ENCODE data around the gene SPINDOC.
A peak's percentile ranks its signal among the peaks of the same experiment; 100 is the strongest.
"Not testable (repeated sequence)": the region's sequence is repeated elsewhere in the genome, so short reads cannot be mapped to it uniquely, and the experiment has no call there.

Gene SPINDOC
- 15.4 to 17.3 reads per million in 2 experiments for total RNA-seq

- DNase-seq (ENCODE audit: low read depth), result peak; percentile 45
These were observed at the start of gene SPINDOC for GRCh38 chr11:63813035-63813562. Gene SPINDOC (plus strand): TSS chr11:63813456. CDS start chr11:63813687, 231 bp downstream.

DNA sequence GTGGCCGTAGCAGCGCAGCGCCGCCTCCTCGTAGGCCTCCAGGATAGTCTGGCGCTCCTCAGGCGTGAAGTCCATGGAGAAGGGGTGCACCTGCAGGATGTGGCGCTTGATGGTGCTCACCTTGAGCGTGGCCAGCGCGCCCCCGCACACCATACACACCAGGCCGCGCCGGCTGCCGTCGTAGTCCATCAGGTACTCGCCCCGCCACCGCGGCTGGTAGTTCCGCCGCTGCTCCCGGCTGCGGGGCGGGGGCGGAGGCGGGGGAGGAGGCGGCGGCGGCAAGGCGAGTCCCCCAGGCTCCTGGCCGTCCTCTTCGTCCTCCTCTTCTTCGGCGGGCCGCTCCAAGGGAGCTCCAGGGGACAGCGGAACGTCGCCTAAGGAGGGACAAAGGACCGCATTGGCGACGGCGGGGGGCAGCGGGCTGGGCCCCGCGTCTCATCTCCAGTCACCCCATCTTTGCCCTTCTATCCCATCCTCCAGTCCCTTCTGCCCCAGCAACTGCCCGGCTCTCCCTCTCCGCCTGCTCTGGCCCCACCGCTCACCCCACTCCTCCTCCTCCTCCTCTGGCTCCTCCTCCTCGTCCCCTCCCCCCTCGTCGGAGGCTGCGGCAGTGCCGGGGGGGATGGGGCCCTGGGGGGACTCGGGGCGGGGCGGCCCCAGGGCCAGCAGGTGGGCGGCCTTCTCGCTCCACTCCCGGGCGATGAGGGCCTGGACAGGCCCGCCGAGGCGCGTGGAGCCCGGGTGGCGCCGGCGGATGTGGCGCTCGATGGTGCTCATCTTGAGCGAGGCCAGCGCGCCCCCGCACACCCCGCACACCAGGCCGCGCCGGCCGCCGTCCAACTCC lies 49.5 kb upstream of the SPINDOC start:
- DNase-seq (ENCODE audit: low read depth), result no peak

DNA sequence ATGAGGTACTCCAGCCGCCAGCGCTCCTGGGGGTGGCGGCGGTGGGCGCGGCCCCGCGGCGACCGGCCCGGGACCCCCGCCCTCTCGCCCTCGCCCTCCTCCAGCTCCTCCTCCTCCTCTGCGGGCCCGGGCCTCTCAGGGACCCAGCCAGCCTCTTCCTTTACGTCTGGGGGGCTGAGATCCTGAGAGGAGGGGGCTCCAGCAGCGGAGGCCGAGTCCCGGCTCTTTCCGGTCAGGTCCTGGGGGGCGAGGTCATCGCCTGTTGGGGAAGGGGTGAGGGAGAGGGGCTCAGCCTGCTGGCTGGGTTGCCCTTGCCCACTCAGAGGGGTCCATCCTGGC lies 48.9 kb upstream of the SPINDOC start:
- DNase-seq (ENCODE audit: low read depth), result no peak

DNA sequence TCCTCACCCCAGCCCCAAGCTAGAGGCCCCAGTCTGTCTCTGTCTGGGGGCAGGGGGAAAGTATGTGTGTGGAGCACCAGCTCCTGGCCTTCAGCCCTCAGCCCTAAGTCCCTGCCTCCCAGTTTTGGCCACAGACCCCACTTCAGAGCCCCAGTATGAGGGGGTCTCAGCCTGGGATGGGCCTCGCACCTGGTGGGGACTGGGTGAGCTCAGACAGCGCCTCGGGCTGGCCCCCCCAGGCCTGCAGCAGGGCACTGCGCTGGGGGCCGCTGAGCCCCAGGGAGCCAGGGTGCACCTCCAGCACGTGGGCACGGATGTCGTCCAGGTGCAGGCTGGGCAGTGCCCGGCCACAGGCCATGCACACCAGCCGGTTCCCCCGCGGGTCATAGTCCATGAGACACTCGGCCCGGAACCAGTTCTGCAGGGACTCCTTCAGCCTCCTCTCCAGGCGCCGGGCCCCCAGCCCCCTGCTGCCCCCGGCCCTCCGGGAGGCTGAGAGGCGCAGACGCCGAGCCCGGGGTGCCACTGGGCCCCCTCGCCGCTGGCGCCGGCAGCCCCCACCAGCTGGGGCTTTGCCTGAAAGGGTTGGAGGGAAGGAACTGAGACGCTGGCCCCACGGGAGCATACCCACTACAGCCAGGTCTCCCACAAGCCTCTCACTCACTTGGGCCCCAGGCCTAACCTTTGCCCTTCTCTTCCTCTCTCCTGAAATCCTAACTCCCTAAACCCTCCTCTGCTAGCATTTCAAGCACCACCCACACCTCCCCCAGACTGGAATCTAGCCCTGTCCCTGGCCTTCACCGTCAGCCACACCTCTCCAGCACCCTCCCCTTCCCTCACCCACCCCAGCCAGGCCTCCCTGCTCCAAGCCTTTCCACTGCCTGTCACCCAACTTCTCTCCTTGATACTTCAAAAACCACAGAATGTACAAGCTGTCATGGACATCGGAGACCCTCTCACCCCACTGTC lies 48.3 kb upstream of the SPINDOC start:
- DNase-seq (ENCODE audit: low read depth), result no peak

GRCh38 chr11:63765688-63766241 lies 47.5 kb upstream of the SPINDOC start:
- DNase-seq (ENCODE audit: low read depth), result no peak

GRCh38 chr11:63766531-63767235 lies 46.6 kb upstream of the SPINDOC start:
- no peak for DNase-seq (ENCODE audit: low read depth)

DNA sequence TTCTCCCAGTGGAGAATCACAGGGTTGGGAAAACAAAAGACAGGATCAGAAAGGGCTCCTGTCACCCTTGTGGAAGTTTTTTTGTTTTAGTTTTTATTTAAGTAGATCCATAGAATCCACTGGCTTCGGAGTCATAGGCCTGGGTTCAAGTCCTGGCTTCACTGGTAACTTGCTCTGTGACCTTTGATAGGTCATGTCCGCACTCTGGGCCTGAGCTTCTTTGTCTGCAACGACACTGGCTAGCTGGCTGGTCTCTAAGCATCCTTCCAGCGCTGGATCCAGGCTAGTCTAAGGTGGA lies 46.0 kb upstream of the SPINDOC start:
- no peak for DNase-seq (ENCODE audit: low read depth)

DNA sequence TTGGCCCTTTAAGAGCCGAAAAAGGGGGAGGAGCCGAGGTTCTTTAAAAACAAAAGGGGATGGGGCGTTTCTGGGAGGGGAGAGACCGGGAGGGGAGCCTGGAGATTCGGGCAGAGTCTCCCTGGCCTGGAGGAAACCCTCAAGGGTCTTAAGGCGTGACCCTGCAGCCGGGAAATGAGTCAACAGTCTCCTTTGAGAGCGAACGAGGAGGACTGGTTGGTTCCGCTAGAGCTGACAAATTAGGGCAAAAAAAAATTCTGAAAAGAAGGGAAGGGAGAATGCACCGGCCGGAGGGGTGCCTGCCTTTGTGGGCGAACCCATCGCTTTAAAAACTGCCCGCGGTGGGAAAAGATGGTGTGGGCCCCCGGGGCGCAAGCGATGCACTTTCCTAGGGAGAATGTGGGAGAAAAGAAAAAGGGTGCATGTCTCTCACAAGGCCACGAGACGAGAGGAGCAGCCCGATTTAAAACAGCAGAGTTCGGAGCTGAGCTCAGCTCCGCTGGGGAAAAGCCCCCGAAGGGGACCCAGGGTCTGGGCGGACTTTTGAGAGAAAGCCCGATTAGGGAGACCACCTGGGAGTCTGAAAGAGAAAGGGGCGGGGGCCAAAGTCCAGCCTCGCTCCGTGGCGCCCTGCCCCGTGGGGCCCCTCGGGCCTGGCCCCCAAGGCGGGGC lies 45.6 kb upstream of the SPINDOC start:
- peak; percentile 15 for DNase-seq (ENCODE audit: low read depth)

- DNase-seq (ENCODE audit: low read depth), result peak; percentile 43
These were observed 44.8 kb upstream of the SPINDOC start, which contains the start of gene ZFTA for GRCh38 chr11:63768237-63769041. Gene ZFTA (minus strand): TSS chr11:63768775. CDS start chr11:63768622, 153 bp downstream.

DNA sequence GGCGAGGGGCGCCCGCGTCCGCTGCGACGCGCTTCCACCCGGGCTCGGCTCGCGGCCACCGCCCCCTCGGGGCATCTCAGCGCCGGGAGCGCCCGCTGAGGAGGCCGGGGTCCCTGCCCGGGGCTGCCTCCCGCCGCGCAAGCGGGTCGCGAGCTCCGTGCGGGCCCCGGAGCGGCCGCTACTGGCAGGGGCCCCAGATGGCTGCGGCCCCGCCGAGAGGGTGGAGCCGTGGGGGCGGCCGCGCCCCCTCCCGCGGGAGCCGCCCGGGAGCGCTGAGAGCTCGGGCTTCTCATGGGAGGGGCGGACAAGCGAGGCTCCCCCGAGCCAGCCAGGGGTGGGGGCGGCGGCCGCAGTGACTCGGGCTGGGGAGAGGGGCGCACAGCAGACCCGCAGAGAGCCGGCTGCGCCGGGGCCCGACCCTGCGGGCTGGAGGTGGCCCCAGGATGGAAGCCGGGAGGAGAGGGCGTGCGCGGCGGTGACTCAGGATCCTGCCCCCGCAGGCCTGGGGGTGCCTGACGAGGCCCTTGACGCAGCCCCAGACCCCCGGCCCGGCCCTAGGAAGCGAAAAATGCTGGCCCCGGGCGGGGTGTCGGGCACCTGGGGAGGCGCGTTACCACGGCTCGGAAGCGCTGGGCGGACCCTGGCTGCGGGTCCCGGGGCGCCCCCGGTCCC lies 44.1 kb upstream of the SPINDOC start:
- no peak for DNase-seq (ENCODE audit: low read depth)

- DNase-seq (ENCODE audit: low read depth), result no peak
These were observed 43.4 kb upstream of the SPINDOC start for GRCh38 chr11:63769714-63770455.

DNA sequence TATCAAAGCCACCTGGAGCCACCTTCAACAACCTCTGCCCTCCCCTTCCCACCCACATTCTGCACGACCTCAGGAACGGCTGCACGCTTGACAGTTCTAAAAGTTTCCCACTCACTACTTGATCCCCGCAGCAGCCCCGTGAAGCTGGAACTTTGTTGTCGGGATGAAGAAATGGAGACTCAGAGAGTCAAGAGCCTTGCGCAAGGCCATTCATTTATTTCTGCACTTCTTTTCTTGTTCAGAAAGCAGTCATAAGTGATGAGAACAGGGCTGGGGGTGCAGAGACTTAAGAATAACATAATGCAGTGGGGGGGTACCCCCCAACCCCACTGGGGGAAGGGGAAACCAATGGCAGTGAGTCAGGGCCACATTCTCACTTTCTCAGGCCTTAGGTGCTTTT lies 42.5 kb upstream of the SPINDOC start:
- DNase-seq (ENCODE audit: low read depth), result no peak

DNA sequence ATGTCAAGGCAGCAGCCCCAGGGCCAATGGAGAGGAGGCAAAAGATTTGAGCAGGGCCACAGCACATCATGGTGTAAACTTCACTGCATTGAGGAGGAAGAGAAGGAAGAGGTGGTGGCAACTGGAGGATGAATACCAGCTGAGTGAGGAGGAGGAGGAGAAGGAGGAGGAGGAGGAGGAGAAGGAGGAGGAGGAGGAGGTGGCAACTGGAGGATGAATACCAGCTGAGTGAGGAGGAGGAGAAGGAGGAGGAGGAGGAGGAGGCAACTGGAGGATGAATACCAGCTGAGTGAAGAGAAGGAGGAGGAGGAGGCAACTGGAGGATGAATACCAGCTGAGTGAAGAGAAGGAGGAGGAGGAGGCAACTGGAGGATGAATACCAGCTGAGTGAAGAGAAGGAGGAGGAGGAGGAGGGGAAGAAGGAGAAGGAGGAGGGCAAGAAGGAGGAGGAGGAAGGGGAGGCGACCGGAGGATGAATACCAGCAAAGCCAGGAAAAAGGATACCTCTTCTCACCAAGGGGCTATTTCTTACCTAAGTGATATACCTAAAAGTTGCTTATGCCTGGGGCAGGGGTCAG lies 41.4 kb upstream of the SPINDOC start:
- not testable (repeated sequence) for DNase-seq (ENCODE audit: low read depth)

DNA sequence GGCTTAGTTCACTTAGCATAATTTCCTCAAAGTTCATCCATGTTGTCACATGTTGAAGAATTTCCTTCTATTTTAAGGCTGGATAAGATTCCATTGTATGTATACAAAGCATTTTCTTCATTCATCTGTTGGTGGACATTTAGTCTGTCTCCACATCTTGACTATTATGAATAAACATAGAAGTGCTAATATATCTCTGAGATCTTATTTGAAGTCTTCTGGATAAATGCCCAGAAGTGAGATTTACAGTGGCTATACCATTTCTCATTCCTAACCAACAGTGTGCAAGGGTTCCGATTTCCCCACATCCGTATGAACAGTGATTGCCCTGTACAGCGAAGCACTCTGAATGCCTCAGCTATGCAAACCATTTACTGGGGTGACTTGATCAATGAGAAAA lies 38.1 kb upstream of the SPINDOC start:
- DNase-seq (ENCODE audit: low read depth), result no peak

DNA sequence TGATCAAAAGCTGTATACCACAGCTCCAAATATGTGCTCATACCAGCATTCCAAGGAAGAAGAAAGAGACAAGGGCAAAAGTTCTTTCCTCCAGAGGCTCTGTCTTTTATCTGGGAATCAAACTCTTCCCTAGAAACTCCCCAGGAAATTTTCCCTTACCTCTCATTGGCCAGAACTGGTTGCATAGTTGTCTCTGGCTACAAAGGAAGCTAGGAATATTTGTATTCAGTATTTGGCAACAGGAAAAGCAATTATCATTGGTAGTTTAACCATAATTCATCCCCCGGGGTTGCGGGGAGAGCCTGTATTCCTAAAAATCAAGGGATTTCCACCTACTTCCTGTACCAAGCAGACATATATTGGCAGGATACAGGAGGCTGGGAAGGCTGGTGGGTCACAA lies 34.2 kb upstream of the SPINDOC start:
- DNase-seq (ENCODE audit: low read depth), result no peak

- no peak for DNase-seq (ENCODE audit: low read depth)
These were observed 30.5 kb upstream of the SPINDOC start for GRCh38 chr11:63782749-63783148.

DNA sequence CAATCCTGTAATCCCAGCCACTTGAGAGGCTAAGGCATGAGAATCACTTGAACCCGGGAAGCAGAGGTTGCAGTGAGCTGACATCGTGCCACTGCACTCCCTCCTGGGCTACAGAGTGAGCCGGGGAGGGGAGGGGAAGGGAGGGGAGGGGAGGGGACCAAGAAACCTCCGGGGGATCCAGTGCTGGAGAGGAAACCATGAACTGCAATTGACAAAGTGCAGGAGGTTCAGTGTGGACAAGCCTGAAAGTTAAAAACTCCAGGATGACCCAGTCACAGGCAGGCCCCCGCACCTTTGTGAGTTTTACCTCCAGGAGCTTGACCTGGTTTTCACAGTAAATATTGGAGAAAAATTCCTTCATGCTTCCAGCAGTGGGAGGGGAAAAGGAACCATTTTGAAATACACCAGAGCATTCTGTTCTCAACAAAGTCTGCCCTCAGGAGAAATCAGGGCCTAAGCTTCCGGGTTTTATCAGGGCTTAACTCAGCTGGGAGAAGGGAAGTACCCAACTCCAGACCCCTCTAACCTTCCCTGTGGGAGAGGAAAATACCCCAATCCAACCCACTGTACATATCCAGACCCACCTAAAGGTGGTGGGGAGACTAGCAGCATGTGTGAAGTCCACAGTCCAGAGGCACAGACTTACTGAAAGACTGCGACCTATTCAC lies 29.2 kb upstream of the SPINDOC start:
- DNase-seq (ENCODE audit: low read depth), result no peak

DNA sequence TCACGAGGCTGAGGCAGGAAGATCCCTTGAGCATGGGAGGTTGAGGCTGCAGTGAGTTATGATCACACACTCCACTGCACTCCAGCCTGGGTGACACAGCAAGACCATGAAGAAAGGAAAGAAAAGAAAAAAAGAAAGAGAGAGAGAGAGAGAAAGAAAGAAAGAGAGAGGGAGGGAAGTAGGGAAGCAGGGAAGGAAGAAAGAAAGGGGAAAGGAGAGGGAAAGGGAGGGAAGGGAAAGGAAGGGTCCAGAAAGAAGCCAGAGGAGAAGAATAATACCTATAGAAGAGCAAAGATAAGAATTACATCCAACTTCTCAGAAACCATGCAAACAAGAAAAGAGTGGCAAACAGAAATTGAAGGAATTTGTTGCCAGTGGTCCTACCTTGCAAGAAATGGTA lies 27.4 kb upstream of the SPINDOC start:
- no peak for DNase-seq (ENCODE audit: low read depth)

Data from T follicular helper cell (primary cell).